NCI-H510A treated with DMSO at 0.1 percent for 48 hours (cell line): ENCODE measurements around the gene ABCA1.
"Not testable (repeated sequence)": the region's sequence is repeated elsewhere in the genome, so short reads cannot be mapped to it uniquely, and the experiment has no call there.

Source experiments
- DNase-seq: peaks from one replicate; lab custom pipeline; 2025; lab: John Stamatoyannopoulos, UW

Gene ABCA1

DNA sequence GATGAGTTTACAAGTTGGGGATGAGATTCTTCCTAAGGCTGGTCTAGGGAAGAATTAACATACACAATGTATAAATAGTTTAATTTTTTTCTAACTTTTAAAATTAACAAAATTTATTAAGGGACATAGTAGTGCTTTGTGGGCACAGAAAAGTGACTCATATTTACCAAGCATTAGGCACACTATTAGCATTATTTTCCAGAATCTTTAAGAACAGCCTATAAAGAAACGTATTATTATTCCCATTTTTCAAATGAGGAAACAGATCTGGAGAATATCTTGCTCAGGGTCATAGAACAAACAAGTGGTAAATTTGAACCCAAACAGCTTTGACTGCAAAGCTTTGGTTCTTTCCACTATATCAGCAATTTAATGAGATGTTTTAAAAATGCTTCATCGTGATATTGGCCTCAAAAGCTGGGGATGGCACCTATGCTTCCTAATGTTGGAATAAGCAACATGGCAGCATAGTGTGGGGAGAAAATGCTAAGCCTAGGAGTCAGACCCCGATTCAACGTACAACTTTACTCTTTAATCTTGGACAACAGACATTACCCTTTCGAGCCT lies 55.9 kb downstream of the ABCA1 start:
- no peak for DNase-seq

DNA sequence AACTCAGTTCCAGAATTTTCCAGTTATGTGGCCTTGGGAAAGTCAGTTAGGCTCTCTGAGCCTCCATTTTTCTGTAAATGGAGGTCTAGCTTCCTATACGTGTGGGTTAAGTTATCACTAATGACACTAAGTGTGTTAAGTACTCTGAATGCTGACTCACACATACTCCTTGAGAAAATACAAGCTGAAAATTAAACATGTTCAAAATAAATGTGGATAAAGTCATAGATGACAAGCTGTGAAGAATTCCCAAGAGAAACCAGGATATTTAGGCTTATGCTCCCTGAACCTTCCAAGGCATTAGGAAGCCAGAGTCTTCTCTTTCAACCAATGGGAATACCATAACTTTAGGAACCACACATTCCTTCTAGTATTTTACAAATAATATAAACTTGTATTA lies 58.1 kb downstream of the ABCA1 start:
- DNase-seq: no peak

DNA sequence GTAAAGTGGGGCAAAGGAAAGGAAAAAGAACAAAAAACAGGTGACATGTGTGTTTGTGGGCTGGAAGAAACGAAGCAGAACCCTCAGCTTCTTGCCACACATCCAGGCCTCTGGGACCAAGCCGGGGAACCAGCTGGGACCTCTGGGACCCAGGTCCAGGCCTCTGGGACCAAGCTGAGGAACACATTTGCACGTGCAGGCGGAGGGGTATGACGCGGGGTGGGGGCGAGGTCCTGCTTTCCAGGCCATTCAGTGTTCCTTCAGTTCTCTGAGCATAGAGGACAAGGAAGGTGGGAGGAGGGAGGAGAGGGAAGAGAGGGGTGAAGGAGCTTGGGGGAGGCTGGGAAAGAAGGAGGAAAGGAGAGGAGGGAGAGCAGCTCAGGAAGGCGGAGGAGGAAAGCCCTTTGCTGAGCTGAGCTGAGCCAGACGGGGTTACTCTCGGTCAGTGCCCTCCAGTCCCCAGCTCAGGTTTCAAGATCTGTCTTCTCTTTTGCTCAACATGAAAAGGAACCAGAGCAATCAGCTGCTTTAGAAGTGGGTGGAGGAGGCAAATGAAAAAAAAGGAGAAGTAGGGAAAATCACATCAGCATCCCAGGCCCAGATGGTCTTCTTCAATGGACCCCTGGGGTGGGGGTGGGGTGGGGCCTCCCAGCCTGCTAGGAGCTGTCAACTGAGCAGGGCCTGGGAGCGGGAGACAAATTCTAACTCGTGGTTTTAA lies 59.1 kb downstream of the ABCA1 start:
- peak; percentile 71 for DNase-seq

DNA sequence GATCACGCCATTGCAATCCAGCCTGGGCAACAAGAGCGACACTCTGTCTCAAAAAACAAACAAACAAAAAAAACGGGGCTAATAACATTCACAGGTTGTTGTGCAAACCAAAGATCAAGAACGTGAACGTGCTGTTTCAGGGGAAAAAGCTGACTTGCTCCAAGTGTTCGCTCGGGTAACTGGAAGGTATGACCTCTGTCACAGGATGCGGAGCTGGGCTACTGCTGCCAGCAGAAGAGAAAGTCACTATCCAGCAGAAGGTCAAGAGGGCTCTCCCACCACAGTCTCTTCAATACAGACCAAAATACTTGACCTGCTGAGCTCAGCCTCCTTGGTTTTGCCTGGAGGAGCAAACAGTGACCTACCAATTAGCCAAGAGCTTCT lies 59.7 kb downstream of the ABCA1 start:
- DNase-seq: no peak

DNA sequence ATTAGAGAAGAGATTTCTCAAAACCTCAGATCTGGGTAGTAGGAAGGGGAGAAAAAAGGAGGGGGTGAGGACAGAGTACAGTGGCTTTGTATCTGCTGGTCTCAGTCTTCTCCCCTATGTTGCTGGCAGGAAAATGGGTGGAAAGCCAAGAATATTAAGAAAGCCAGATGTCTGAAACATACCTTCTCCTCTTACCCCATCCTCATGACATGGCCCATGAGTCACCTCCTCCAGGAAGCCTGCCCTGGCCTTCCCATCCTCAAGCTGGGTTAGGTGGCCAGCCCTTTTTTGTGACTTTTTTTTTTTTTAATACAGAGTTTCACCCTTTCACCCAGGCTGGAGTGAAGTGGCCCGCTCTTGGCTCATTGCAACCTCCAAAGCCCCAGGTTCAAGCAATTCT lies 61.8 kb downstream of the ABCA1 start:
- DNase-seq: no peak

DNA sequence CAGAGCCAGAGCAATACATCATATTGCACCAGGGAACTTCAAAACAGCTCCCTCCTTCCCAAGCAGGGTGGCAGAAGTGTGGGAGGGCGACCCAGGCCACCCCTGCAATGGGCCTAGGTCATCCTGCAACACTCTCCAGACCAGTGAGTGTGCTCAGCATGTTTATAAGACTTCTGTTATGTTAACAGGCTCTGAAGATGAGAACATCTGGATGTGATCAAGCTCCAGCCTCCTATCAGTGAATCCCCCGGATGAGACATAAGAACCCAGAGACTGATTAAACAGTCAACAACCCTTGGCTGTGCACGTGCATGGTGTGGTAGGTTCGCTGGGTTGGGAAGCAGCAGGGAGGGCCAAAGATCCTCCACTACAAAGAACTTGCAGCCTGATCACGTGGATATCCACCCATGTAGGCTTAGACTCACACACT lies 63.3 kb downstream of the ABCA1 start:
- DNase-seq: no peak

DNA sequence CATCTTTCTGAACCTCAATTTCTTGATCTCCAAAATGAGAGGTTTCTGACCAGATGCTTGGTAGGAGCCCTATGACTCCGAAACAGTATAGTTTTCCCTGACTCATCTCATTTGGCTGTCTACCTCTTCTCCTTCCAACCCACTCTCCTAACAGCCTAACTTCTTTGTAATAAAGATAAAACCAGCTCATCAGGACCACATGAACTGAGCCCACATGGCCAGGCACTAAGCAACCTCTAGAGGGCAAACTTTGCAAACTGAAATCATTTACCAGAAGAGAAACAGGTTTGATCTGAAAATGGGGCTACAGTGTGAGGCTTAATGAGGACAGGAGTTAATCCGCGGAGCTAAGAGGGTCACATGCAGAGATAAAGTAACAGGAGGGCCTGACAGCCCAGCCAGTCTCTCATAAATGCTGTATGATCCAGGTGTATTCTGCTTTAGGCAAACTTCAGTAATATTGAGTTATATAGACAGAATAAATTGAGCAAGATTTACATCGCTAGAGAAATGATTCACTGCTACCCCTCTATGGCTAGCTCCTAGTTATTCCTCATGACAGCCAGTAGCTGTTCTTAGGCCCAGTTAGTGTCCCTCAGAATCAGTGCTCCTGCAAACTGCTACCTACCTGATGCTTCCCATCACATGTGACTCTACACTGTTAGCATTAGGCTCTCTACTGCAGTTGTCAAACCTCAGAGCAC lies 64.6 kb downstream of the ABCA1 start:
- peak; percentile 93 for DNase-seq

DNA sequence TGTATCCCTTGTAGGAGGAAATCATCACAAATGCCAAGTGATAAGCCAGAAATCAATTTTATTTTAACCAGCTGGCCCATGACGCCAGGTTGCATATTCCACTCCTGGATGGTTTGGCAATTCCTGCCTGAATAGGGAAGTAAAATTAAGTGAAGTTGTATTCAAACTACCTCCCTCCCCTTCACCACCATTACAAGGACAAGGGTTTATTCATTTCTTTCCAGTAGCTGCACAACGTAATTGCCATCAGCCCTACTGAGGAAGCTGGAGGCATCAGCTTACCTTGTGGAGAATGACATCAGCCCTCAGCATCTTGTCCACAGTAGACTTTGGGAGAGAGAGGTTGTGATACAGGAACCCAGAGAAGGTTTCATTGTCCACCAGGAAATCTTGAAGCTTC lies 66.6 kb downstream of the ABCA1 start:
- no peak for DNase-seq

DNA sequence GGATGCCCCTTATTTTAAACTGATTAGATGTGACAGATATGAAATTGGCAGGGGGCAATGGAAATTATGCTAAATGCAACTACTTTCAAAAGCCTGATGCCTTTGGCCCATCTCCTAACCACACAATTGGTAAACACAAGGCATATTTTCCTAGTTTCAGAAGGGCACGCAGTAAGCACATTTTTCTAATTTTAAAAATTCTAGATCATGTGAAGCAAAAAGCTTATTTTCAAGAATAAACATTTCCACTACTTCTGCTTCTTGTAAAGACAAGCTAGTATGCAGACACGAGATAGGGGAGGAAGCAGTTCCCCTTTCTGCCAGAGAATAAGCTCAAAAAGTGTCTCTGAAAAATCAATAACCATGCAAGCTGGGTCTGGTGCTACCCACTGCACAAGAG lies 67.7 kb downstream of the ABCA1 start:
- DNase-seq: no peak

DNA sequence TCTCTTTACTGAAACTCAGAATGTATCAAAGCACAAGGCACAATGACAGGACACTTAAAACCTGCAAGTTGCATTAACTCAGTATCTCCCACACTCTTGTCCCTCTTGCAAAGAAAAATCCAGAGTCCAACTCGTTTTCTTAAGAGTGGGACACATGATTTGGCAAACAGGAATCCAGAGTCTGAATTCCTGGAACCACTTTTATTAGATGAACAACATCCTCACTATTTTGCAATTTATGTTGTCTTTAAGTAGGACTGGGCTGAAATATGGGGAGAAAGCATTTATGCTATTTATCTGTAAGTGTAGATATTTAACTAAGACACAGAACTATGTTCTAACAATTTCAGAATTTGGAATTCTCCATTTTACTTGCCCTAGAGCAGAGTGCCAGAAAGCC lies 69.1 kb downstream of the ABCA1 start:
- DNase-seq: no peak

DNA sequence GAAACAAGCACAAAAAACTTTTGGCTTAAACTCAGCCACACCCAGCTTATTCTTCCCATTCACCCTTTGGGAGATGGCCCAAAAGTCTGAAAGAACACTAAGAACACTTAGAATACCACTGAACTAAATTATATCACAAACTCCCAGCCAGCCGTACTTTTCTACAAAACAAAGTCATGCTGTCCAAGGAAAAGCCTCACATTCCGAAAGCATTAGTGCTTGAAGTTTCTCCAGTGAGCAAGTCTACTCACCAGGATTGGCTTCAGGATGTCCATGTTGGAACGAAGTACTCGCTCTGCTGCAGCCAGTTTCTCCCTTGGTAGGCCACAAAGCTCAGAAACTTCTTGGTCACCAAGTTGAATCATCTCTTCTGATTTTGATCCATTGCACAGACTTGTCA lies 69.7 kb downstream of the ABCA1 start:
- no peak for DNase-seq

DNA sequence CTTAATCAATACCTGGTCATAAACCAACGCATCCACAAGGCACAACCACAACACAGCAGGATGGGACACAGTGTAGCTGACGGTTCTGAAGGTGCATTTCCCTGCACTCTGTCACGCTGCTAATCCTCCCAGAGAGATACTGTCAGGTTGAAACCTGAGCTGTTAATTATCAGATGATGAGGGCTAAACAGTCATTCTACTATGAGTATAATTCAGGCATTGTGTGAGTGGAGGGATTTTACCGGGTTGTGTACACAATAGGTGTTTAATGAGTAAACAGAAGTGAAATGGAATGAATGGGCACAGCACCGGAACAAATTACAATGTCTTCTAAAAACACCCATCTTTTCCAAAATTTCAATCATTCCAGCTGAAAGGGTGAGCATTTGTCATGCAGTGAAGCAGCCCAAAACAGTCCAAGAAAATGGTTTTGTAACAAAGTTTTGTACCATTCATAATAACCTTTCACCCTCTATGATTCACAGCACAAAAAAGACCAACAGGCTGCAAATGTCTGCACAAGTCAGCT lies 71.5 kb downstream of the ABCA1 start:
- DNase-seq: peak; percentile 83

DNA sequence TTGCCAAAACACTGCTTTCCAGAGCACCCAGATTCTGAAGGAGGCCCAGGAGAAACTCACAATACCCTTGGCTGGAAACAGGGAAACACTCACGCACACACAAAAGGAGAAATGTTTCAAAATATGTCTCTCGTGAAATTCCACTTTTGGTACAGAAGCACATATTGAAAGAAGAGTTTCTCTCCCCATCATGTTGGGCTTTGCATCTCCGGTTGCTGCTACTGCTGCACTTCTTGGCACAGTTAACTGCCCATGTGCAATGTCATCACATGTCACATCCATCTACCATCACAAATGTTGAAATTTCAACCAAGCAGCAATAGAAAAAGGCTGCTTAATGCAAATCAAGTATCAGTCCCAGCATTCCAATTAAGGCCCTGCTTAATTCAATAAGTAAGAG lies 72.1 kb downstream of the ABCA1 start:
- DNase-seq: no peak

DNA sequence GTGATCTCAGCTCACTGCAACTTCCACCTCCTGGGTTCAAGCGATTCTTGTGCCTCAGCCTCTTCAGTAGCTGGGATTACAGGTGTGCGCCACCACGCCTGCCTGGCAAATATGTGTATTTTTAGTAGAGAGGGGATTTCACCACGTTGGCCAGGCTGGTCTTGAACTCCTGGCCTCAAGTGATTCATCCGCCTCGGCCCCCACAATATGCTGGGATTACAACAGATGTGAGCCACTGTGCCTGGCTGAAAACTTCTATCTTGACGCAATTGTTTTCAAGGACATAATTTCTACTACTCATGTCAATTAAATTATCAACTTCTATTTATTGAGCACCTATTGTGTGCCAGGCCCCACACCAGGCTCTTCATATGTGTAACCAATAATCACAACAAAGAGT lies 72.7 kb downstream of the ABCA1 start:
- DNase-seq: not testable (repeated sequence)

DNA sequence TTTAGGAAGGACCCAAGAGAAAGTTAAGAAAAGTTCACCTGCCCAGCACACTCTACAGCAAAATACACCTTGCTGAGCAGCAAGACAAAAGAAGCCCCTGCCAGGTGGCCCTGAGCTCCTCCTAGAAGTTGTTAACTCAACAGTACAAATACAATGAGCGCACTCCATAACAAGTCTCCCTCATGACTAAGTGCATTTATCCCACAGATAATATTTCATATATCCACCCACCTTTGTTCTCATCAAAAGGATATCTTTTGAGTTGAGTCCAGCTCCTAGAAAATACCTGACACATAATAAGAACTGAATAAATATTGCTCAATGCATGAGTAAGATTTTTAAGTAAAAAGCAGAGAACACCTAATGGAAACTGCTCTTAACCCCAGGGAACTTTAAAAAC lies 73.3 kb downstream of the ABCA1 start:
- DNase-seq: peak; percentile 32

DNA sequence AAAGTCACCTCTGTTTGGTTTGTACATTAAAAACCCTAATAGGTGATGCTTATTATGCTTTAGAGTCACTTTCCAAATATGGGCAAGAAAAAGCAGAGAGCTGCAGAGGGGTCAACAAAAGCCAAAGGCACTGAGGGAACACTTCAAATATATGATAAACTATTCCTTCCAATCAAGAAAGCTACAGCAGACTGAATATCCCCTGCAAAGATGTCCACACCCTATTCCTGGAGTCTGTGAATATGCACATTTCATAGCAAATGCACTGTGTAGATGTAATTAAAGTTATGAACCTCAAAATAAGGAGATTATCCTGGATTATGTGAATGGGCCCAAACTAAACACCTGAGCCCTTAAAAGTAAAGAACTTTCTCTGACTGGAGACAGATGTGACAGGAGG lies 74.3 kb downstream of the ABCA1 start:
- no peak for DNase-seq

DNA sequence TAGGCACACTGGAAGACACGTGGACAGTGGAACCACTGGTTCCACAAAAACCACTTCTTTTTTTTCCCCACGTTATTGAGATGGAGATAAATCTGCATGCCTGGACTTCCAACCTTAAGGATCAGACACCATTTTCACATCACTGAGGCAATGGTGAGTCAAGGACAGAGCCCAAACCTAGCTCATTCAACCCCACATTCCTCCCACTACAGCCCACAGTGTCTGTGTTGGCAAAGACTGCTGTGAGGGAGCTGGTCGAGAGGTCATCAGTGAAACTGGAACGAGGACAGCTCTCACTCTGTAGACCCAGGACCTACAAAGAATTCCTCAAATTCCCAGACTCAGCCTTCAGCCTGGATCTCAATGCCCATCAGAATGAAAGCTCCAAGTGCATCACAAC lies 74.8 kb downstream of the ABCA1 start:
- no peak for DNase-seq

DNA sequence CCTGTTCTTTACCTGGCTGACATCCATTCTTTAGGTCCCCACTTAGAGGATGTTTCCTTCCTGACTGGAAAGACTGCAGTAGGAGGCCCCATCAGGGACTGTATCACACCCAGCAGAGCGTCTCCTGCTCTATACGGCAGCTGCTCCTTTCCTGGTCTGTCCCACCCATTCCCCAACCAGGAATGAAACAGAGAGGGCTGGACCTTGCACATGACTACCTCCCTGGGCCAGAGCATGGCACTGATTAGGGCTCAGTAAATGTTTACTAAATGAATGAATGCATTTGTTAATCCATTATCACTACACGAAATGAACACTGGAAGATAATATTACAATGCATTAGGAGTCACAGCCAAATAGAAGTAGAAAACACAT lies 76.4 kb downstream of the ABCA1 start:
- no peak for DNase-seq

DNA sequence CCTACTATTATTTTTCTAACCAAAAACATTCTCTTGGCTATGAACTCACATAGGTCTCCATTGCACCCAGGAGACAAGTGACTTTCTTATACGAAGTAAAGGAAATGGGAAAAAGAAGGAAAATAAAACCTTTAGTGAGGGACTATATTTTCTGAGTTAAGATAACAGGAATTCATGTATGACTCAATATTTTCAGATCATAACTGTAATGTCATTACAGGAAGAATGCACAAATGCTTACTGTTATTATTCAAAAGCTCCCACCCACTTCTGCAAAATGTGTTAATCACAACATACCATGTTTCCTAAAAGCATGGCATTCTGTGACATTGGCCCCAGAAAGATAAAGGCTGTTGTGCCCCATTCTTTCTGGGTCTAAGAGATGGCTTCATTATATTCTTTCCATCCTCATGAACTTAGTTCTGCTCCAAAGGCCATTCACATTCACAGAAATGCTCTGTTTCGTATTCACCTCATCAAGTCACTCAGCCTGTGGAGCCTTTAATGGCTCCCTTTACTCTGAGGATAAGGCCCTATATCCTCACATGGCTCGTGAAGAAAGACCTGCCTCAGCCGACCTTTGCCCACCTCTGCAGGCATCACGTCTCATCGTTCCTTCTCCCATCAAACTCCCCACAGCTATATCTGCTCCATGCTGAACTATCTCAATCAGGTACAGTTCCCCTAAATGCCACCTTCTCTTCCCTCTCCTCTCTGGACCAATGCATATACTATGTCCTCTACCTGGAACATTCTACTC lies 77.0 kb downstream of the ABCA1 start:
- DNase-seq: no peak

DNA sequence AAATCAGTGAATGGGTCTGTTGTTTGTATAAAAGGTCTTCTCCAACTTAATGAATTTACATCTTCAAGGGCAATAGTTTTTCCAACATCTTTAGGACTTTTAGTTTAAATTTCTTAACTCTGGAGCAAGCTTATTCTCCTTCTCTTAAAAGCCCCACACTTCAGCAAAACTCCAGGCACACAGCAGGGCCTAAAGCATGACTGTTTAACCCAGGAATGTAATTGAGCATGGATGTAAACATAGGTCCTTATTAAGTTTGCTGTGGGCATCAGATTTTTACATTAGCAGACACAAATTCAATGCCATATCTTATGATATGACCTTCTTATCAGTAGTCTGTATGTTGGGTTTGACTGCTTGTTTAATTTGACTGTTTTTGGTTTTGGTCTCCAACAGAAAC lies 78.9 kb downstream of the ABCA1 start:
- no peak for DNase-seq

DNA sequence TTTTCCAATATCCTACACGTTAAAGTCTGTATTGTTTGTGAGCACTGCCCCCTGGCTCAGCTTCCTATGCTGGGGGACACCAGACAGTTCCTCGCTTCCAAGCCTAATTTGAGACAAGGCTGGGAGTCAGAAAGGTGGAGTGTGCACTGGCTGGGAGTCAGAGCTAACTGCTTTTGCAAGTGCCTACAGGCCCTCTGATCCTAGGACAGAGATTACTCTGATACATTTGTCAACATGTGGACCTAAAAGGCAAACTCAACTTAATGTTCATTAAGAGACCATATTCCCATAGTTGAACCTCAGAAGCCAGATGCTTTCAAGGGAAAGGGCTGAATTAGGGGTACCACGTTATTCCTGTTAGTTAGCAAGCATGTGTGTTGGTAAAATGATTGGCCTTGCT lies 83.2 kb downstream of the ABCA1 start:
- no peak for DNase-seq

DNA sequence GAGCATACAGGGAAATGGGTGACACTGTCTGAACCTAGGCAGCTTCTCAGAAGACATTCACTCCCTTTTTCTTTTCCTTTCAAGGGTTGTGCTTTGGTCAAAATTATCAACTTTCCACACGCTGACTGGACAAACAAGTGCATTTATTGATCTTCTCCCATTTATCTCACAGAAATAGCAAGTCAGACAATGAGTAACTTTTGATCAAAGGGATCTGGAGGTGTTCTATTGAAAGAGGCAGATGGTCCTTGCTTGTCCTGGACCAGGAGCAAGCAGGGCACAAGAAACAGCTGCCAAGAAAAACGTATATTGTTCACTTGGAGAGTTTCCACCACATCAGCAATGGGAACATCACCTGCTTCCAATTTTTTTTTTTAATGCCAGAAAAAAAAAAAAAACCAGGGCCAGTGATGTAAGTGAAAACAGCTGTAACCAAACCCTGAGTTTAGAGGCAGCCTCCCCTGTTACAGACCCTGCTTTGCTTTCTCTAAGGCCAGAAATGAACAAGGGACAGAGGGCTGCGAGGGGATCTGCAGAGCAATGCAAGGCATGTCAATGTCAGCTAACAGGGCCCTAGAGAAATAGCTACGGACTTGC lies 84.2 kb downstream of the ABCA1 start:
- DNase-seq: no peak
